Stimulated activated CD8-positive, alpha-beta memory T cell treated with anti-CD3 and anti-CD28 coated beads, Interleukin-7, amount 100 ng/mL, for 24 hours (primary cell): ENCODE data around the gene MKS1.

Experiments
- DNase-seq: peaks from one replicate; pipeline ENCODE4 v3.0.0-alpha.2; 2020; ENCODE audit warnings: low read depth

MKS1 gene

GRCh38 chr17:58244963-58245362 lies 25.9 kb upstream of the MKS1 start:
- DNase-seq: no peak

GRCh38 chr17:58242171-58242784 lies 23.2 kb upstream of the MKS1 start:
- no peak for DNase-seq

- no peak for DNase-seq
These were observed 20.9 kb upstream of the MKS1 start for GRCh38 chr17:58239987-58240386.

DNA sequence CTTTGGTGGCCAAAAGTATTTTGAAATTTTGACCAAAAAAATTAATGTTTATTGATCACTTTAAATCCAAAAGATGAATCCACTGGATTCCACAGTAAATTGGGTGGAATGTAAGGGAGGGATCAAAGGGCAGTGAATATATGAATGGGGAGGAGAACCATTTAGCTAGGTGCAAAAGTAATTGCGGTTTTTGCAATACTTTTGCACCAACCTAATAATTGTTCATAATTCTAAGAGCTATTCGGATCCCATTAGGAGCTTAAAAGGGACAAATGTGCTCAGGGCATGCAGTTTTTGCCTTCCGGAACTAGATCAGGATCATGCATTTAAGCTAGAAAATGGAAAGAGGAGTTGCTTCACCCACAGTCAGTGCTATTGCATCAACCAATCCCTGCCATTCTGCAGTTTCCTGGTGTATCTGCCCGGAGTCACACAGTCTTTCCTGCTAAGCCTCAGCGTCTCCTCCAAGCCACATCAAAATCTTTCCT lies 19.1 kb upstream of the MKS1 start, which contains the start of gene LPO:
TSS of gene LPO (plus strand) at position 438 of the 488 bp plus-strand sequence. CDS start 4,396 bp downstream, outside the sequence.
- no peak for DNase-seq

- DNase-seq: no peak
These were observed 17.3 kb upstream of the MKS1 start for GRCh38 chr17:58236394-58236793.

GRCh38 chr17:58235821-58236220 lies 16.8 kb upstream of the MKS1 start:
- DNase-seq: no peak

DNA sequence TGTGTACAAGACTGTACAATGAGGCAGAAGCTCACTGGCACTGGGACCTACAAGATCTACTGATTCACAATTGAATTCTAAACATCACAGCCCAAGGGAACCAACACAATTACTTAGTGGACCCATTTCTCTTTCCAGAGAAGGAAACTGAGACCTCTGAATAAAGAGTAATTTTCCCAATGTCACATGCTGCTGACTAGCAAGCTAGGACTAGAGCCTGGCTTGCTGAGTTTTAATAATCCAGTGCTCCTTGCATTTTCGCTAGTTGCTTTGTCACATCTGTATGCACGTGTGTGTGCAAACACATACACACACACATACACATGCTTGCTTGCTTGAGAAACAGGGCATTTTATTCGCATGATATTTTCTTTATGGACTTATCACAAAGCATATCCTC lies 15.5 kb upstream of the MKS1 start:
- no peak for DNase-seq

GRCh38 chr17:58233543-58233942 lies 14.5 kb upstream of the MKS1 start:
- DNase-seq: no peak

DNA sequence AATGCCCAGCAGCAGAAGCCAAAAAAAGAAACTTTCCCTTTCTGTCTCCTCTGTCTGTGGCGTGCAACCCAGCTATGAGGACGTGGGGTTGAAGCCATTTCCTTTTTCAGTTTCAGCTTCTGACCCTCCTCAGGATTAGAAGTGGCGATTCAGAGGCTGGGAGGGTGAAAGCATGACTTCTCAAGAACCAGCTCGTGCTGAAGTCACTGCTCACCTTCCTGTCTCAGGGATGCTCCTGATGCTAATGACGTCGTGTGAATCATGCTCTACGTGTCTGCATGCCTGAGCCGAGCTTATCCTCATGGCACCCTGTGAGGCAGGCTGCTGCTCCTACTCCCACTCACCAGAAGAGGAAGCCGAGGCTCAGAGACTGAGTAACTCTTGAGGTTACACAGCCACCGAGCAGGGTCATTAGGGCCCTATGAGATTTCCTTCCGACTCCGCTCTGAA lies 13.7 kb upstream of the MKS1 start:
- no peak for DNase-seq

DNA sequence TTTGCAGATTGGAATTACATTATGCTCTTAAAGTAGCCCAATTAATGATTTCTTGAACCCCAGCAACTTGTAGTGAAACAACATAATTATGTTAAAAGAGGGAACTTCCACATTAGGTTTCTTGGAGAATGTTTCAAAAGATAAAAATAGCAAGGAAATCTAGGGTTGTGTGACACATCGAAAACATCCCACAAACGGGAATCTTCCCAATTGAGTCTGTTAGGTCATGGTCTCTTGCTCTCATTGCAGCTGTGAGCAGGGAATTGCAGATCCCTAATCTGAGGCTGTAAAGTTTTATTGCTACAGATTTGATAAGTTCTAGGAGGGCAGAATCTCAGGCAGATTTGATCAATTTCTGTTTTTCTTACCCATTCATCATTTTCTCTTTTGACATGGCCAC lies 12.6 kb upstream of the MKS1 start:
- DNase-seq: no peak

- no peak for DNase-seq
These were observed 10.8 kb upstream of the MKS1 start for GRCh38 chr17:58229881-58230280.

DNA sequence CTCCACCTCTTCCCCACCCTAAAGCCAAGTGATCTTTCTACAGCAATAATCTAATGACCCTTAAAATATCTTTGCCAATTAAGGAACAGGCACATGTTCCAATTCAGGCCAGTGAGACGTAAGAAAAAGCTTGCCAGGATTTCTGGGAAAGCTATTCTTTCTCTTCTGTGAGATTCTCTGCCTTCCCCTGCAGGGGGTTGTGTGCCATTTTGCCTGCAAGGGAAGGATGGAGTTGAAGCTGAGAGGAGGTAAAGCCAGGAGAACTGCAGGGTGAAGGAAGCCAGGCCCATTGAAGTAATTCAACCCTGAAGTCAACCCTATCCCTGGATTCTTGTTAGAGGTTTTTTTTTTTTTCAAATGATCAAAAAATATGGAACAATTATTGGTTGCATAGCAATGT lies 10.3 kb upstream of the MKS1 start:
- DNase-seq: no peak

- DNase-seq: no peak
These were observed 9.6 kb upstream of the MKS1 start for GRCh38 chr17:58228679-58229078.

GRCh38 chr17:58227733-58228132 lies 8.7 kb upstream of the MKS1 start:
- DNase-seq: no peak

- no peak for DNase-seq
These were observed 5.3 kb upstream of the MKS1 start for GRCh38 chr17:58224315-58224714.

DNA sequence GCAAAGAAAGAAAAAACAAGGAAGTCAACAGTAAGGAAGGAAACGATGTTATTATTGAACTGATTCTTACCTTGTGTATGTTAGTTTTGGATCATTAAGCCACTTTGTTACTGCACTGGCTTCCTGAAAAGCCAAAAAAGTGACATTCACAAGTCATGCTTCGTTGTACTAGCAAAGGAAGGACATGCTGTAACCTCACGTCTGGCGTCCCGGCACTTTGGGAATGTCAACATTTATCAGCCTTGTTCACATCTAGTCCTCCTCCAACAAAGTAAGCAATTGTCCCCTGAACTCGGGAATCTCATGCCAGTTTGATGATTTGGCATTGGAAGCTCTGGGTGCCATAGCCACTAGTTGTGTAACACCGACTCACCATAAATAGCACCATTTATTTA lies 731 bp upstream of the MKS1 start:
- DNase-seq: no peak

DNA sequence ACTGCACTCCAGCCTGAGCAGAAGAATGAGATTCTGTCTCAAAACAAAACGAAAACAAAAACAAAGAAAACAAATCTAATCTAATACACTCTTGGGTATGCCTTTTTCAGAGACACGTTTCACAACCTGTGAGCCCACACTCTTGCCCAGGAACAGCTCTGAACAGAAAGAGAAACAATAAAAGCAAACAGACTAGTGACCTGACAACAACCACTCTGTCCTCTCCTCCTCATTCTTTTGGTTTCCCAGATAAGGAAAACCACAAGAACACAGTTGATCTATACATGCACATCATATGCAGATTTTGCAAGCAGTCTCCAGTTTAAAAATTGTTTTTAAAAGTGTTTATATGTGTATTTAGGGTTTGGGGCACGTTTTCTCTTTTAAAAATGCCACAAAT lies 1.3 kb downstream of the MKS1 start:
- no peak for DNase-seq

DNA sequence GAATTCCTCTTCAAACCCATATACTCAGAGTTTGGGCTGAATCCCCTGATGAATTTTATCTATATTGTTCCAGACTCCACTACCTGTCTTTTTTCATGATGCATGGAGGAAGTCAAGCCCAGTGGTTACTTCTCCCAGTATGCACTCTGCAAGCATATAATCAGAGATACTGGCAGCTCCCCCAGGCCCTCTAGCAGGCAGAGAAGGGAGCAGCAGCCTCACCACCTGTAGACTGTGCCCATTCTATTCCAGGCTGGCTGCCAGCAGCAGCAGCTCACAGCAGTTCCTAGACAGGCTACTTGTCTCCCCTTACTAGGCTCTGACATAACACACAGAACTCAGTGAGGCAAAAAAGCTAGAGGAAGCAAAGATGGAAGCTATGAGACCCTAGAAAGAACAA lies 3.4 kb downstream of the MKS1 start:
- DNase-seq: no peak

- no peak for DNase-seq
These were observed 8.1 kb downstream of the MKS1 start for GRCh38 chr17:58210922-58211321.

DNA sequence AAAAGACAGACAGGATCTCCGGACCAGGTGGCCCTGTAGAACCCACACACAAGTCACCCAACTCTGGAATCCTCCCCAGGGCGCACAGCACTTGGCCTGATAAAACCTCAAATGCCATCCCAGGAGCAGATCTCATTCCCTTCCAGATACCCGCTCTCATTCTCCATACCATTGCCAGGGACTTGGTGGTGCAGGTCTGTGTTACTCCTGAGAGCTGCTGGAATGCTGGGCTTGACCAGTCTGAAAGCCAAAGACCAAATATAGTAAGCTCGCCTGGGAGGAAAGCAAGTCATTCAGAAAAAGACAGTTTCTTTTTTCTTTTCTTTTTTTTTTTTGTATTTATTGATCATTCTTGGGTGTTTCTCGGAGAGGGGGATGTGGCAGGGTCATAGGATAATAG lies 10.7 kb downstream of the MKS1 start:
- DNase-seq: no peak

DNA sequence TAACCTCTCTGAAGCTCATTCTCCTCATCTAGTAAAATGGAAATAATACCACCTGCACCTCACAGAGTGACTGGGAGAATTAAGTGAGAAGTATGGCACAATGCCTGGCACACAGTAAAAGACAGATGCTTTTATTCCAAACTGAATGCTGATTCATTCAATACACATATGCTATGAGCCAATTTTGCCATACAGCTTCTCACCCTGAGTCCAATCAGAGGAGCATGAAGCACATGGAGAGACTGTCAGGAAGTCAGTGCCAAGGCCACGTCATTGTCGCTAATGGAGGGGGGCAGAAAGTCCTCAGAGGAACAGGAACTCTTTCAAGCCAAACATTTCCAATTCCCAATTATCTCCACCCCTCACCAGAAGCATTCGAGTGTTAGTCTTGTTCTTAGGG lies 11.6 kb downstream of the MKS1 start:
- DNase-seq: no peak

DNA sequence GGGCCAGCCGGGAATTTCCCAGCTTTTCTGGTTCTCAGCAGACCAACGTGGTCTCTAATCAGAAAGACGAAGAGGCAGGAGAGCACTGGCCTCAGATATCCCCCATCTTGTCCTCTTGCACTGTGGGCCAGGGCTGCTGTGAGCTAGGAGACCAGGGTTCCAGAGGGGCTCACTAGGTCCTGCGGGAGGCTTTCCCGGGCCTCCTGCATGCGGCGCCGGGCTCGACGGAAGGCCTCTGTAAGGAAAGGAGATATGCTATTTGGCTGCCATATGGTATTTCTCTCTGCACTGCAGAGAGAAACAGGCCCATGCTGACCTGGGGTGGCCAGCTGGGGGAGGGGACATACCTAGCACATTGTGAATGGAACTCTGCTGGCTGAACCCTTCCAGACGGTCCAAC lies 13.1 kb downstream of the MKS1 start:
- DNase-seq: no peak

GRCh38 chr17:58204796-58205195 lies 14.3 kb downstream of the MKS1 start:
- DNase-seq: no peak

DNA sequence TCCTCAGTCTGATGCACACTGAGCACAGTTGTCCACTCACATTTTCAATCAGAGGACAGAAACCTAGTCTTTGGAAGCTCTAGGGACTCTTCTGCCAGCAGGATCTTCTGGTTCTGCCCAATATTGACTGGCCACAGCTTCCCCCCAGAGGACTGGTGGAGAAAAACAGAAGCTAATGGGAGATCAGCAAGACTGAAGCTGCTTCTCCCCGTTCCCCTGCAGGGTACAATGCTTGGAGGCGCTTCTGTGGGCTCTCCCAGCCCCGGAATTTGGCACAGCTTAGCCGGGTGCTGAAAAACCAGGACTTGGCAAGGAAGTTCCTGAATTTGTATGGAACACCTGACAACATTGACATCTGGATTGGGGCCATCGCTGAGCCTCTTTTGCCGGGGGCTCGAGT lies 16.2 kb downstream of the MKS1 start:
- DNase-seq: no peak
